SK-N-SH (cell line): ENCODE results near the gene DNAH7.

Experiments used
- EP300 ChIP-seq, 2 experiments: IDR thresholded peaks; 2 replicates each; pipeline versions ENCODE4 v1.4.0 to v1.6.1; 2012; ENCODE audit warnings: borderline replicate concordance in 1 of 2, low read depth in 1 of 2, low read length in 1 of 2
- EZH2phosphoT487 ChIP-seq: fragments of 200-600 bp; sonication (generic); IDR thresholded peaks from 2 replicates; pipeline ENCODE4 v1.6.1; 2017; ENCODE audit warnings: low read depth, mixed run types, mild to moderate bottlenecking, antibody characterized with exemption, moderate library complexity, borderline replicate concordance
- JUND ChIP-seq: IDR thresholded peaks from 2 replicates; pipeline ENCODE4 v1.4.0; 2012
- MXI1 ChIP-seq: IDR thresholded peaks from 2 replicates; pipeline ENCODE4 v1.6.1; 2012; ENCODE audit warnings: mild to moderate bottlenecking, low read depth, low read length, improper control_type of control experiment
- NRF1 ChIP-seq: IDR thresholded peaks from 2 replicates; pipeline ENCODE4 v1.6.1; 2012; ENCODE audit warnings: low read depth, mild to moderate bottlenecking, low read length
- POLR2AphosphoS5 ChIP-seq: IDR thresholded peaks from 2 replicates; pipeline ENCODE4 v1.6.1; 2012; ENCODE audit warnings: low read depth, low read length
- RAD21 ChIP-seq: IDR thresholded peaks from 2 replicates; pipeline ENCODE4 v1.6.1; 2012; ENCODE audit warnings: mild to moderate bottlenecking, low read length
- REST ChIP-seq: IDR thresholded peaks from 2 replicates; pipeline ENCODE4 v1.6.1; 2012; ENCODE audit warnings: mild to moderate bottlenecking, low read depth, low read length, moderate library complexity
- TEAD4 ChIP-seq: IDR thresholded peaks from 2 replicates; pipeline ENCODE4 v1.4.0; 2012; ENCODE audit warnings: mild to moderate bottlenecking, borderline replicate concordance; ENCODE audit not compliant: insufficient read depth
- USF1 ChIP-seq: IDR thresholded peaks from 2 replicates; pipeline ENCODE4 v1.4.0; 2012; ENCODE audit warnings: low read depth, borderline replicate concordance
- YY1 ChIP-seq: IDR thresholded peaks from 2 replicates; pipeline ENCODE4 v1.4.0; 2012; ENCODE audit warnings: low read depth, mild to moderate bottlenecking
- ZBTB33 ChIP-seq: IDR thresholded peaks from 2 replicates; pipeline ENCODE4 v1.4.0; 2012; ENCODE audit warnings: low read depth, borderline replicate concordance
- TF ChIP-seq, protein P1 (sequence below): fragments of 200-600 bp; sonication (generic); IDR thresholded peaks from 2 replicates; pipeline ENCODE4 v1.6.1; 2017; ENCODE audit warnings: antibody characterized with exemption, mild to moderate bottlenecking, moderate library complexity

DNA sequence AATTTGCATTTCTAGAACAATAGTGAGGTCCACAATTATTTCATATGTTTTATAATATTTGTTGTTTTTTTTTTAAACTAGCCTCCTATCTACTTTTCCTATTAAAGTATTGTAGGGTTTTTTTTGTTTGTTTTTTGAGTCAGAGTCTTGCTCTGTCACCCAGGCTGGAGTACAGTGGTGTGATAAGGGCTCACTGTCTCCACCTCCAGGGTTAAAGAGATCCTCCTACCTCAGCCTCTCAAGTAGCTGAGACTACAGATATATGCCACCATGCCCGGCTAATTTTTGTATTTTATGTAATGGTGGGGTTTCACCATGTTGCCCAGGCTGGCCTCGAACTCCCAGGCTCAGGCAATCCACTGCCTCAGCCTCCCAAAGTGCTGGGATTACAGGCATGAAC lies 289.1 kb downstream of the DNAH7 start:
- TF ChIP-seq REST (no peak), USF1 (no peak), TEAD4 (no peak), YY1 (no peak), MXI1 (no peak), ZBTB33 (no peak), EP300 (IDR thresholded peaks at IDR 0.05; ENCODE audit: borderline replicate concordance in 1 of 2, low read depth in 1 of 2, low read length in 1 of 2) (no peak), EZH2phosphoT487 (no peak), RAD21 (no peak), JUND (no peak), NRF1 (no peak), POLR2AphosphoS5 (no peak)
- TF ChIP-seq, protein P1, sequence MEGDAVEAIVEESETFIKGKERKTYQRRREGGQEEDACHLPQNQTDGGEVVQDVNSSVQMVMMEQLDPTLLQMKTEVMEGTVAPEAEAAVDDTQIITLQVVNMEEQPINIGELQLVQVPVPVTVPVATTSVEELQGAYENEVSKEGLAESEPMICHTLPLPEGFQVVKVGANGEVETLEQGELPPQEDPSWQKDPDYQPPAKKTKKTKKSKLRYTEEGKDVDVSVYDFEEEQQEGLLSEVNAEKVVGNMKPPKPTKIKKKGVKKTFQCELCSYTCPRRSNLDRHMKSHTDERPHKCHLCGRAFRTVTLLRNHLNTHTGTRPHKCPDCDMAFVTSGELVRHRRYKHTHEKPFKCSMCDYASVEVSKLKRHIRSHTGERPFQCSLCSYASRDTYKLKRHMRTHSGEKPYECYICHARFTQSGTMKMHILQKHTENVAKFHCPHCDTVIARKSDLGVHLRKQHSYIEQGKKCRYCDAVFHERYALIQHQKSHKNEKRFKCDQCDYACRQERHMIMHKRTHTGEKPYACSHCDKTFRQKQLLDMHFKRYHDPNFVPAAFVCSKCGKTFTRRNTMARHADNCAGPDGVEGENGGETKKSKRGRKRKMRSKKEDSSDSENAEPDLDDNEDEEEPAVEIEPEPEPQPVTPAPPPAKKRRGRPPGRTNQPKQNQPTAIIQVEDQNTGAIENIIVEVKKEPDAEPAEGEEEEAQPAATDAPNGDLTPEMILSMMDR, result no peak
